ENCODE data around the gene SUZ12. TPM values are rescaled to one million over a fixed set of nuclear protein-coding genes. Genes with fewer than 3 reads are reported as not detected.
"Not testable (repeated sequence)": the region's sequence is repeated elsewhere in the genome, so short reads cannot be mapped to it uniquely, and the experiment has no call there.

Gene SUZ12
- total RNA-seq, 2 donors from 2014 or later, result 27.7 to 29.4 TPM

DNA sequence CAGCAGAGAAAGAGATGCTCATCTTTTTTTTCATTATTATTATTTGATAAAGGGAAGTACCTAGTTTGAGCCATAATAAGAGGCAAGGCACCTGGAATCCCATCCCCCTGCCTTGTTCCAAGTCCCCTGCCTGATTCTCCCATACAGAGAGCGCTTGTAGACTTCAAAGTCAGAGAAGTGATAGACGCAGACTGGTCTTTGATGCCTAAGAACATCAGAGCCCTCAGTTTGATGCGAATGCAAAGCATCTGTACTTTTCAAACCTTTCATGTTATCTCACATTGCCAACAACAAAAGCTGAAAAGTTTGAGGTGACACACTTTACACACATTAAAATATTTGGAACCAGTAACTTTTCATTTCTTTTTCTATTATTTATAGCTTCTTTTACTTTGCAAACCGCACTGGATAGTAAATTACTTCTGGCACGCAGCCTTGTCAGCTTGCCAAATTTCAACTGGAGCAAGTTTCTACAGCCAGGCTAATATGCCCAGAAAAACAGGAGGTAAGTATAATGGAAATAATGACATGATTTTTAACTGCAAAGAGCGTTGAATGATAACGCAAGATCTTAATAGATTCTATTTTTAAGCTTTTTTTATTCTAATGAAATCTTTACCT is 29.4 kb upstream of the SUZ12 start:
- Histone ChIP-seq H3K36me3 (no peaks in the 10 kb centered on the region), H3K9me3 (no peaks in the 10 kb centered on the region), H3K9ac (ENCODE audit: low read depth in 2 of 2, low read length in 2 of 2) (no peak overlapping the region), H3K27ac (no peak overlapping the region), H3K4me3 (no peak overlapping the region), H3K4me1 (no peaks in the 10 kb centered on the region), H3K27me3 (no peaks in the 10 kb centered on the region)
- DNase-seq, result peak; percentile 32
- intact Hi-C loops (cut with DNase I), result no loop called here
- TF ChIP-seq, protein P1, sequence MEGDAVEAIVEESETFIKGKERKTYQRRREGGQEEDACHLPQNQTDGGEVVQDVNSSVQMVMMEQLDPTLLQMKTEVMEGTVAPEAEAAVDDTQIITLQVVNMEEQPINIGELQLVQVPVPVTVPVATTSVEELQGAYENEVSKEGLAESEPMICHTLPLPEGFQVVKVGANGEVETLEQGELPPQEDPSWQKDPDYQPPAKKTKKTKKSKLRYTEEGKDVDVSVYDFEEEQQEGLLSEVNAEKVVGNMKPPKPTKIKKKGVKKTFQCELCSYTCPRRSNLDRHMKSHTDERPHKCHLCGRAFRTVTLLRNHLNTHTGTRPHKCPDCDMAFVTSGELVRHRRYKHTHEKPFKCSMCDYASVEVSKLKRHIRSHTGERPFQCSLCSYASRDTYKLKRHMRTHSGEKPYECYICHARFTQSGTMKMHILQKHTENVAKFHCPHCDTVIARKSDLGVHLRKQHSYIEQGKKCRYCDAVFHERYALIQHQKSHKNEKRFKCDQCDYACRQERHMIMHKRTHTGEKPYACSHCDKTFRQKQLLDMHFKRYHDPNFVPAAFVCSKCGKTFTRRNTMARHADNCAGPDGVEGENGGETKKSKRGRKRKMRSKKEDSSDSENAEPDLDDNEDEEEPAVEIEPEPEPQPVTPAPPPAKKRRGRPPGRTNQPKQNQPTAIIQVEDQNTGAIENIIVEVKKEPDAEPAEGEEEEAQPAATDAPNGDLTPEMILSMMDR (IDR thresholded peaks at IDR 0.05), result no peak

DNA sequence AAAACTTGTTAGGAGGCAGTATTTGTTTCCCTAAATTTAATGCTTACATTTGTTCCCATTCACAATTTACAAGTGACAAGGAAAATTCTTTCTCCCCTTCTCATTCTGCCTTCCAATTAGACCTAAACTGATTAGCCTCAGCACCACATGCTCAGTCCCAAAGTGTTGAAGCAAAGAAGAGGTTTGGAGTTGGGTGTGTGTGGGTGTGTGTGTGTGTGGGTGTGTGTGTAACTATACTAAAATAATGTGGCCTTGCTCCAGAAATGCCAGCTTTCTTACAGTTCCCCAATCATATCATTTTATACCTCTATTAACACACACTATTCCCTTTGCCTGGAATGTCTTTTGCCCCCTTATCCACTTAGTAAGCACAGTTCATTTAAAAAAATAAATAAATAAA is 28.4 kb upstream of the SUZ12 start:
- no peaks in the 10 kb centered on the region for H3K36me3 ChIP-seq
- DNase-seq, result no peak
- no peaks in the 10 kb centered on the region for H3K27me3 ChIP-seq
- TF ChIP-seq, protein P1 (IDR thresholded peaks at IDR 0.05), result no peak
- H3K27ac ChIP-seq, result no peak overlapping the region
- no peaks in the 10 kb centered on the region for H3K4me1 ChIP-seq
- H3K4me3 ChIP-seq, result no peak overlapping the region
- intact Hi-C loops (cut with DNase I), result no loop called here
- no peaks in the 10 kb centered on the region for H3K9me3 ChIP-seq
- no peak overlapping the region for H3K9ac ChIP-seq (ENCODE audit: low read depth in 2 of 2, low read length in 2 of 2)

DNA sequence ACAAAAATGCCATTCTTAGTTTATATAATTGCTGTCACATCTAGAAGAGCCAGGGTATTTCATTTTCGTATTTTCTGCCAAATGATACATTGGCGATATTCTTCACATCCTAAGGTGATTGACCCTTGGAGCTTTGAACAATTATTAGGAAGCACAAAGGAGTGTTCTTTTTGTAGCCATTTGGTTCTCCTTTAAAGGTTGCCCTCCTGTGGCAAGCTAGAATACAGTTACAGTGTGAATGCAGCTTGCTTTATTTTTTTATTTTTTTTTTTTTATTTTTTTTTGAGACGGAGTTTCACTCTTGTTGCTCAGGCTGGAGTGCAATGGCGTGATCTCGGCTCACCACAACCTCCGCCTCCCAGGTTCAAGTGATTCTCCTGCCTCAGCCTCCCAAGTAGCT is 24.1 kb upstream of the SUZ12 start:
- not testable (repeated sequence) for H3K27ac ChIP-seq; H3K4me1 ChIP-seq; H3K9ac ChIP-seq (ENCODE audit: low read depth in 2 of 2, low read length in 2 of 2); H3K36me3 ChIP-seq; H3K9me3 ChIP-seq; H3K4me3 ChIP-seq; DNase-seq
- peaks cover 10% of the 10 kb centered on the region for H3K27me3 ChIP-seq
- intact Hi-C loops (cut with DNase I), result loop anchor here (5.0 kb wide), 1 partner anchor 475 kb away; no protein-coding TSS in a partner anchor

DNA sequence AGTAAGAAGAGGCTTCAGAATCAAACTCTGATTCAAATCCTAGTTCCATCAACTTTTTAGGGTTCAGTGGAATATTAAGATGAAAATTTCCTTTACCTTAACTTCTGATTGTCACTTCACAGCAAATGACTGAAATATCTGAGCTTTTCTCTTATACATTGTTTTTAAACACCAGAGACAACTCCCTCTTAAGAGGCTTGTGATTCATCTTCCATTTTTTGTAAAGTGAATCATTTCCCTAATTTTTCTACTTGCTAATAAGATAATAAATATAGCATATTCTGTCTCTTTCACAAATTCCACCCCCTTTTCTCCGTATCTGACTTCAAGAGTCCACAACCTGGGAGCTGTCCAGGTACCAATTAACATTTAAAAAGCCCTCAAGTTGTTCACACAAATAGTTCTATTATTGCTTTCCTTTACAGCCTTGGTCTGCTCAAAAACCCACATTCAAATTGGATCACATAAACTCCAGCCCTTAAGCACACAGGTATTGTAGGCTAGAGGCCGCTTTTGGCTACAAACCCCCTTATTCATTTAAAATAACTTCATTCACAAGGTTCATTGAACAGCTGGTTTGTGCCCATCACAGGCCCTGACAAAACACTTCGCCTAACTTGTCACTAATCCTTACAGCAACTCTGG is 21.2 kb upstream of the SUZ12 start:
- Histone ChIP-seq H3K4me1 (no peaks in the 10 kb centered on the region), H3K36me3 (no peaks in the 10 kb centered on the region), H3K27me3 (peaks cover 15% of the 10 kb centered on the region), H3K9ac (ENCODE audit: low read depth in 2 of 2, low read length in 2 of 2) (no peak overlapping the region), H3K4me3 (no peak overlapping the region), H3K27ac (no peak overlapping the region), H3K9me3 (no peaks in the 10 kb centered on the region)
- TF ChIP-seq, protein P1 (IDR thresholded peaks at IDR 0.05), result no peak
- intact Hi-C loops (cut with DNase I), result no loop called here
- DNase-seq, result no peak

- intact Hi-C loops (cut with DNase I), result no loop called here
- Histone ChIP-seq H3K36me3 (no peaks in the 10 kb centered on the region), H3K4me1 (no peaks in the 10 kb centered on the region), H3K27me3 (peaks cover 15% of the 10 kb centered on the region), H3K9ac (ENCODE audit: low read depth in 2 of 2, low read length in 2 of 2) (no peak overlapping the region), H3K9me3 (no peaks in the 10 kb centered on the region), H3K4me3 (peak overlapping the region; percentile 1), H3K27ac (no peak overlapping the region)
- DNase-seq, result no peak
- TF ChIP-seq, protein P1 (IDR thresholded peaks at IDR 0.05), result no peak
Measured at GRCh38 chr17:31916491-31917064, 20.2 kb upstream of the SUZ12 start.

GRCh38 chr17:31917065-31917529 is 19.7 kb upstream of the SUZ12 start:
- Histone ChIP-seq H3K4me1 (no peaks in the 10 kb centered on the region), H3K36me3 (no peaks in the 10 kb centered on the region), H3K27me3 (peaks cover 15% of the 10 kb centered on the region), H3K4me3 (peak overlapping the region; percentile 1), H3K9ac (ENCODE audit: low read depth in 2 of 2, low read length in 2 of 2) (no peak overlapping the region), H3K9me3 (no peaks in the 10 kb centered on the region), H3K27ac (no peak overlapping the region)
- no peak for DNase-seq
- intact Hi-C loops (cut with DNase I), result no loop called here
- TF ChIP-seq, protein P1 (IDR thresholded peaks at IDR 0.05), result no peak

DNA sequence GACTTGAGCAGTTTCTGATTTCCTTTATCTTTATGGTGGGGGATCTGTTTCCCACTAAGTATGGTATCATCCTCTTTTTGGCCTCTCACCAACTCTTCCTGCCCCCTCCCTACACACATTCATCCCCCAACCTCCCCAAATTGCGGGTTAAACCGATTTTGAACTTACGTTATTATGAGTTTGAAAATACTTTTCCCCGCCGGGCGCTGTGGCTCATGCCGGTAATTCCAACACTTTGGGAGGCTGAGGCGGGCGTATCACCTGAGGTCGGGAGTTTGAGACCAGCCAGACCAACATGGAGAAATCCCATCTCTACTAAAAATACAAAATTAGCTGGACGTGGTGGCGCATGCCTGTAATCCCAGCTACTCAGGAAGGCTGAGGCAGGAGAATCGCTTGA is 19.1 kb upstream of the SUZ12 start:
- H3K36me3 ChIP-seq; H3K4me3 ChIP-seq; H3K27ac ChIP-seq; H3K9ac ChIP-seq (ENCODE audit: low read depth in 2 of 2, low read length in 2 of 2); intact Hi-C loops (cut with DNase I); DNase-seq; H3K9me3 ChIP-seq; H3K4me1 ChIP-seq: not testable (repeated sequence)
- peaks cover 15% of the 10 kb centered on the region for H3K27me3 ChIP-seq
